NCI-H748 treated with DMSO at 0.1 percent for 48 hours (cell line): Measurements from ENCODE around the gene TIMM13.
A peak's percentile ranks its signal among the peaks of the same experiment; 100 is the strongest.
"Not testable (repeated sequence)": the region's sequence is repeated elsewhere in the genome, so short reads cannot be mapped to it uniquely, and the experiment has no call there.

ENCODE experiments used
- DNase-seq: peaks from one replicate; lab custom pipeline; 2025; lab: John Stamatoyannopoulos, UW

TIMM13 gene

GRCh38 chr19:2415281-2415972 is 12.0 kb downstream of the TIMM13 start:
- DNase-seq: no peak

GRCh38 chr19:2413629-2414028 is 13.8 kb downstream of the TIMM13 start:
- DNase-seq: no peak

- no peak for DNase-seq
These were observed 14.2 kb downstream of the TIMM13 start for GRCh38 chr19:2413159-2413558.

- no peak for DNase-seq
These were observed 14.9 kb downstream of the TIMM13 start for GRCh38 chr19:2412449-2412848.

GRCh38 chr19:2411709-2412108 is 15.7 kb downstream of the TIMM13 start:
- DNase-seq: no peak

GRCh38 chr19:2410023-2410422 is 17.4 kb downstream of the TIMM13 start:
- no peak for DNase-seq

- no peak for DNase-seq
These were observed 18.0 kb downstream of the TIMM13 start for GRCh38 chr19:2409352-2409912.

GRCh38 chr19:2408247-2408646 is 19.1 kb downstream of the TIMM13 start:
- DNase-seq: no peak

- no peak for DNase-seq
These were observed 27.8 kb downstream of the TIMM13 start for GRCh38 chr19:2399582-2399981.

GRCh38 chr19:2398735-2399305 is 28.6 kb downstream of the TIMM13 start:
- no peak for DNase-seq

GRCh38 chr19:2397173-2397572 is 30.2 kb downstream of the TIMM13 start:
- DNase-seq: not testable (repeated sequence)

GRCh38 chr19:2395293-2395829 is 32.0 kb downstream of the TIMM13 start:
- DNase-seq: not testable (repeated sequence)

GRCh38 chr19:2394442-2395292 is 32.7 kb downstream of the TIMM13 start:
- no peak for DNase-seq

- DNase-seq: no peak
These were observed 33.3 kb downstream of the TIMM13 start for GRCh38 chr19:2394054-2394441.

GRCh38 chr19:2392899-2393298 is 34.5 kb downstream of the TIMM13 start:
- DNase-seq: not testable (repeated sequence)

GRCh38 chr19:2392366-2392765 is 35.0 kb downstream of the TIMM13 start:
- no peak for DNase-seq

- DNase-seq: peak; percentile 42
These were observed 36.2 kb downstream of the TIMM13 start for GRCh38 chr19:2391118-2391725.

GRCh38 chr19:2389594-2389993 is 37.8 kb downstream of the TIMM13 start:
- no peak for DNase-seq

GRCh38 chr19:2387367-2388288 is 39.8 kb downstream of the TIMM13 start:
- DNase-seq: no peak

- DNase-seq: peak; percentile 17
These were observed 42.2 kb downstream of the TIMM13 start for GRCh38 chr19:2385053-2385721.
